ENCODE results near the gene TOP2B. TPM values are rescaled to one million over a fixed set of nuclear protein-coding genes. Genes with fewer than 3 reads are reported as not detected.

Gene TOP2B
- total RNA-seq, 1 experiment from 2014 or later, result 63.1 TPM

DNA sequence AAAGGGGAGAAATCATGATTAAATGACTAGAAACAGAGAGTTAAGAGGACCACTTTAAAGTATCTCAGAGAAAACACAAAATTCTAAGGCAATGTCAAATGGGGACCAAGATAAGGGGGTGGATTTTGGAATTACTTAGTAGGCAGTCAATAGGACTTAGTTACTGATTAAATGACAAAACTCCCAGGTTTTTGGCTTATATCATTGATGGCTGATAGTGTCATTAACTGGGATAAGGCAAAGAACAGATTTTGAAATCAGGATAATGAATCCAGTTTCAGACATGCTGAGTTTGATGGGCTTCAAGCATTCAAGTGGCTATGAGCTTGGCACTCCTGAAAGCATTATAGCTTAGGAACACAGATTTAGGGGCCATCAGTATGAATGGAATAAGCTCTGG, 53.9 kb downstream of the TOP2B start:
- no TSS peak for BruUV-seq (replicated peaks)
- POLR2A ChIA-PET, result no interaction called here

DNA sequence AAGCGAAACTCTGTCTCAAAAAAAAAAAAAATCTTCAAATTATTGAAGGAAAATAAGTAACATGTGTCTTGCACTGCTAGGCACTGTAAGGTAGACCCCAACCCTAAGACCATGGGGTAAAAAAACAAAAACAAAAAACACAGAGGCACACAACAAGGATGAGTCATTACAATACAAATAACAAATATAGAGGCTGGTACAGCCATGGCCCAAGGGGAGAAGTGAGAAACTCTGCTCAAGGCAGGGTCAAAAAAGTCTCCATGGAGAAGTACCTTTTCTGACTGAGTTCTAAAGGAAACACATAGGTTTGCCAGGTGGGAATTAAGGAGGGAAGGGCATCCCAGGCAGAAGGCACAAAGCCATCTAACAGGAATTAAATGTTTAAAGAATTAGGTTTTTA, 54.5 kb downstream of the TOP2B start:
- CTCF ChIA-PET, result no interaction called here
- TF ChIP-seq, protein P1, sequence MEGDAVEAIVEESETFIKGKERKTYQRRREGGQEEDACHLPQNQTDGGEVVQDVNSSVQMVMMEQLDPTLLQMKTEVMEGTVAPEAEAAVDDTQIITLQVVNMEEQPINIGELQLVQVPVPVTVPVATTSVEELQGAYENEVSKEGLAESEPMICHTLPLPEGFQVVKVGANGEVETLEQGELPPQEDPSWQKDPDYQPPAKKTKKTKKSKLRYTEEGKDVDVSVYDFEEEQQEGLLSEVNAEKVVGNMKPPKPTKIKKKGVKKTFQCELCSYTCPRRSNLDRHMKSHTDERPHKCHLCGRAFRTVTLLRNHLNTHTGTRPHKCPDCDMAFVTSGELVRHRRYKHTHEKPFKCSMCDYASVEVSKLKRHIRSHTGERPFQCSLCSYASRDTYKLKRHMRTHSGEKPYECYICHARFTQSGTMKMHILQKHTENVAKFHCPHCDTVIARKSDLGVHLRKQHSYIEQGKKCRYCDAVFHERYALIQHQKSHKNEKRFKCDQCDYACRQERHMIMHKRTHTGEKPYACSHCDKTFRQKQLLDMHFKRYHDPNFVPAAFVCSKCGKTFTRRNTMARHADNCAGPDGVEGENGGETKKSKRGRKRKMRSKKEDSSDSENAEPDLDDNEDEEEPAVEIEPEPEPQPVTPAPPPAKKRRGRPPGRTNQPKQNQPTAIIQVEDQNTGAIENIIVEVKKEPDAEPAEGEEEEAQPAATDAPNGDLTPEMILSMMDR (IDR thresholded peaks at IDR 0.05), result no peak
- TF ChIP-seq TCF7L2 (IDR thresholded peaks at IDR 0.05; ENCODE audit: low read depth, low read length) (no peak), REST (IDR thresholded peaks at IDR 0.05; ENCODE audit: insufficient read depth in 1 of 2, low read depth in 2 of 2, low read length in 1 of 2) (no peak)
- POLR2A ChIA-PET, result no interaction called here
- Histone ChIP-seq H3K27ac (ENCODE audit: low read length) (no peak overlapping the region), H3K36me3 (ENCODE audit: control insufficient read depth, insufficient read depth, low read length) (peaks cover 23% of the 10 kb centered on the region), H3K27me3 (ENCODE audit: control insufficient read depth, insufficient read depth, low read length) (no peaks in the 10 kb centered on the region), H3K4me1 (ENCODE audit: control insufficient read depth, insufficient read depth, low read length) (no peaks in the 10 kb centered on the region), H3K9me3 (ENCODE audit: control insufficient read depth, insufficient read depth, low read depth, low read length) (no peaks in the 10 kb centered on the region), H3K4me3 (ENCODE audit: low read depth in 2 of 2, low read length in 2 of 2) (no peak overlapping the region)
- no TSS peak for BruUV-seq (replicated peaks)
- DNase-seq (ENCODE audit: low read depth, low spot score) (no peak), ATAC-seq (no peak)
- in situ Hi-C loops (cut with HindIII; ENCODE audit: low pct_unique_long_range_greater_than_20kb, low sequenced_read_pairs) (no loop called here), intact Hi-C loops (cut with micrococcal nuclease; ENCODE audit: unreplicated experiment) (no loop called here)

More for the DNA sequence above, 53.9 kb downstream of the TOP2B start:
- DNase-seq (ENCODE audit: low read depth, low spot score) (no peak), ATAC-seq (no peak)
- Histone ChIP-seq H3K9me3 (ENCODE audit: control insufficient read depth, insufficient read depth, low read depth, low read length) (no peaks in the 10 kb centered on the region), H3K27ac (ENCODE audit: low read length) (no peak overlapping the region), H3K4me3 (ENCODE audit: low read depth in 2 of 2, low read length in 2 of 2) (no peak overlapping the region), H3K27me3 (ENCODE audit: control insufficient read depth, insufficient read depth, low read length) (no peaks in the 10 kb centered on the region), H3K36me3 (ENCODE audit: control insufficient read depth, insufficient read depth, low read length) (peaks cover 27% of the 10 kb centered on the region), H3K4me1 (ENCODE audit: control insufficient read depth, insufficient read depth, low read length) (no peaks in the 10 kb centered on the region)
- TF ChIP-seq TCF7L2 (IDR thresholded peaks at IDR 0.05; ENCODE audit: low read depth, low read length), result no peak
- no peak for TF ChIP-seq POLR2AphosphoS5 (IDR thresholded peaks at IDR 0.05; ENCODE audit: low read depth, low read length)
- no peak for TF ChIP-seq SIN3A (IDR thresholded peaks at IDR 0.05; ENCODE audit: borderline replicate concordance, insufficient read depth, low read depth, low read length)
- intact Hi-C loops (cut with micrococcal nuclease; ENCODE audit: unreplicated experiment) (no loop called here), in situ Hi-C loops (cut with HindIII; ENCODE audit: low pct_unique_long_range_greater_than_20kb, low sequenced_read_pairs) (no loop called here)
- CTCF ChIA-PET, result no interaction called here

DNA sequence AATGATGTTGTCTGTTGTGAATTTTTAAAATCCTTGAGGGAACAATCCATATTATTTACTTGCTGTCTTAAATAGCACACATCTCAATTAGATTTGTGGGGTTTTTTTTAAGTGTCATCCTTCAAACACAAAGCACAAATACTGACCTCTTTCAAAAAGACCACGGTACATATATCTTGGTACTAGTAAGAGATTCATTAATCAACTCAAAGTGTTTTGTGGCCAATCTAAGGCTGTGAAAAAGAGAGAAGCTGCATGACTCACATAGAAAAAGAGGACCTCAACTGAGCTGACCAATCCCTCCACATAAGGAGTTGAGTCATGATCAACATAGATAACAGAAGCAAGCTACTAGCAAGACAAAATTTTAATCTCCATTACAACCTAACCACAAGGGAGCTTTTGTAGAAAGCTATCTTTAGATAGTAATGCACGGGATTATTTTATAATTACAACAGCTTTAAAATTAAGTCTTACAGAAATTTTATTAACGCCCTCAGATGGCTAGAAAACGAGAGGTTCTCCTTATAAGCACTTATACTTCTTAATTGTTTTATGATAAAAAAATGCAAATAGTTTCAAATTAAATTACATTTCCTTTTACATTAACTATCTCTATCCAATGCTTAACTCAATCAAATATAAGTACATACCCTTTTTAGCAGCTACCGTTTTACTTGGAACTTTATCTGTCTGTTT, 60.5 kb downstream of the TOP2B start:
- TF ChIP-seq TCF7L2 (IDR thresholded peaks at IDR 0.05; ENCODE audit: low read depth, low read length), result no peak
- TF ChIP-seq, protein P1 (IDR thresholded peaks at IDR 0.05), result no peak
- no peak for TF ChIP-seq SIN3A (IDR thresholded peaks at IDR 0.05; ENCODE audit: borderline replicate concordance, insufficient read depth, low read depth, low read length)
- no peak for TF ChIP-seq POLR2AphosphoS5 (IDR thresholded peaks at IDR 0.05; ENCODE audit: low read depth, low read length)
- TF ChIP-seq REST (IDR thresholded peaks at IDR 0.05; ENCODE audit: insufficient read depth in 1 of 2, low read depth in 2 of 2, low read length in 1 of 2), result no peak
- H3K9me3 ChIP-seq (ENCODE audit: control insufficient read depth, insufficient read depth, low read depth, low read length), result no peaks in the 10 kb centered on the region
- in situ Hi-C loops (cut with HindIII; ENCODE audit: low pct_unique_long_range_greater_than_20kb, low sequenced_read_pairs) (no loop called here), intact Hi-C loops (cut with micrococcal nuclease; ENCODE audit: unreplicated experiment) (no loop called here)
- DNase-seq (ENCODE audit: low read depth, low spot score) (no peak), ATAC-seq (no peak)
- no peak overlapping the region for H3K4me3 ChIP-seq (ENCODE audit: low read depth in 2 of 2, low read length in 2 of 2)
- POLR2A ChIA-PET, result no interaction called here
- H3K27ac ChIP-seq (ENCODE audit: low read length), result no peak overlapping the region
- H3K4me1 ChIP-seq (ENCODE audit: control insufficient read depth, insufficient read depth, low read length), result no peaks in the 10 kb centered on the region
- CTCF ChIA-PET, result no interaction called here
- H3K36me3 ChIP-seq (ENCODE audit: control insufficient read depth, insufficient read depth, low read length), result peaks cover 17% of the 10 kb centered on the region
- BruUV-seq (replicated peaks), result no TSS peak
- H3K27me3 ChIP-seq (ENCODE audit: control insufficient read depth, insufficient read depth, low read length), result no peaks in the 10 kb centered on the region

Data from Panc1 (cell line).